HEK293 (cell line): ENCODE results near the gene SCNN1A.

Source experiments
- CTCF ChIA-PET: fragments of 350-600 bp; formaldehyde crosslinking; extraction: SDS; loops from one replicate; lab custom pipeline; 2021; ENCODE audit warnings: antibody characterized with exemption; lab: Yijun Ruan, JAX
- POLR2A ChIA-PET: fragments of 300-600 bp; formaldehyde crosslinking; extraction: SDS; loops from one replicate; lab custom pipeline; 2020; ENCODE audit warnings: antibody characterized with exemption, inconsistent platforms; lab: Yijun Ruan, JAX
- H3K27ac ChIP-seq: fragments of 200-500 bp; sonication (Bioruptor generic); 2 replicates; pipeline ENCODE4 v1.5.1; 2014; ENCODE audit warnings: low read depth, low read length, control low read depth, inconsistent platforms; ENCODE audit errors: extremely low read depth
- H3K36me3 ChIP-seq, 2 experiments: fragments of 200-500 bp in 1 of 2; sonication (Bioruptor generic) in 1 of 2; 1 replicate in 1 of 2; 2 replicates in 1 of 2; pipeline ENCODE4 v1.5.1; 2014 to 2017; ENCODE audit warnings: inconsistent platforms in 2 of 2, low read length in 2 of 2; ENCODE audit not compliant: control insufficient read depth in 2 of 2, insufficient read depth in 1 of 2
- H3K4me1 ChIP-seq: fragments of 200-500 bp; sonication (Bioruptor generic); 2 replicates; pipeline ENCODE4 v1.5.1; 2014; ENCODE audit warnings: mild to moderate bottlenecking, low read length, inconsistent platforms; ENCODE audit not compliant: control insufficient read depth, insufficient read depth
- H3K4me3 ChIP-seq: 2 replicates; pipeline ENCODE4 v1.5.1; 2011; ENCODE audit warnings: low read depth, mild to moderate bottlenecking, control low read depth, low read length, moderate library complexity
- H3K9me3 ChIP-seq: fragments of 200-500 bp; sonication (Bioruptor generic); 2 replicates; pipeline ENCODE4 v1.5.1; 2014; ENCODE audit warnings: low read depth, low read length, inconsistent platforms; ENCODE audit not compliant: control insufficient read depth, insufficient read depth
- EGR2 ChIP-seq: fragments of 450-650 bp; formaldehyde crosslinking; IDR thresholded peaks from 2 replicates; pipeline ENCODE4 v1.5.1; 2016; ENCODE audit warnings: low read depth, missing biosample characterization, missing genetic modification characterization
- GLI2 ChIP-seq: fragments of 450-650 bp; formaldehyde crosslinking; IDR thresholded peaks from 2 replicates; pipeline ENCODE4; 2017; ENCODE audit warnings: missing biosample characterization, missing genetic modification characterization, low read depth, borderline replicate concordance
- INSM2 ChIP-seq: fragments of 450-650 bp; formaldehyde crosslinking; IDR thresholded peaks from 2 replicates; pipeline ENCODE4 v1.5.1; 2016; ENCODE audit warnings: missing biosample characterization, missing genetic modification characterization
- MEIS1 ChIP-seq: sonication (generic); formaldehyde crosslinking; IDR thresholded peaks from 2 replicates; pipeline ENCODE4 v1.8.1; 2022; ENCODE audit warnings: missing genetic modification reagents, mild to moderate bottlenecking, borderline replicate concordance
- PRDM6 ChIP-seq: fragments of 450-650 bp; formaldehyde crosslinking; IDR thresholded peaks from 2 replicates; pipeline ENCODE4 v1.5.1; 2017; ENCODE audit warnings: missing biosample characterization, missing genetic modification characterization
- ZBTB26 ChIP-seq: fragments of 450-650 bp; formaldehyde crosslinking; optimal IDR thresholded peaks from 2 replicates; pipeline ENCODE3; 2016; ENCODE audit warnings: missing biosample characterization, mild to moderate bottlenecking, missing genetic modification characterization
- ZBTB7A ChIP-seq: fragments of 450-650 bp; formaldehyde crosslinking; IDR thresholded peaks from 2 replicates; pipeline ENCODE4 v1.5.1; 2016; ENCODE audit warnings: low read depth, missing biosample characterization, missing genetic modification characterization
- ZFP3 ChIP-seq: fragments of 450-650 bp; formaldehyde crosslinking; IDR thresholded peaks from 2 replicates; pipeline ENCODE4 v1.5.1; 2016; ENCODE audit warnings: low read depth, missing biosample characterization, missing genetic modification characterization
- ZFP37 ChIP-seq: fragments of 450-650 bp; formaldehyde crosslinking; IDR thresholded peaks from 2 replicates; pipeline ENCODE4 v1.5.1; 2016; ENCODE audit warnings: missing biosample characterization, missing genetic modification characterization
- ZNF133 ChIP-seq: fragments of 450-650 bp; formaldehyde crosslinking; IDR thresholded peaks from 2 replicates; pipeline ENCODE4 v1.5.1; 2016; ENCODE audit warnings: missing biosample characterization, missing genetic modification characterization
- ZNF146 ChIP-seq: fragments of 450-650 bp; formaldehyde crosslinking; IDR thresholded peaks from 2 replicates; pipeline ENCODE4 v1.5.1; 2016; ENCODE audit warnings: missing biosample characterization, missing genetic modification characterization
- ZNF148 ChIP-seq: fragments of 450-650 bp; formaldehyde crosslinking; IDR thresholded peaks from 2 replicates; pipeline ENCODE4 v1.5.0; 2017; ENCODE audit warnings: missing biosample characterization, missing genetic modification characterization, borderline replicate concordance
- ZNF184 ChIP-seq: fragments of 450-650 bp; IDR thresholded peaks from 2 replicates; pipeline ENCODE4 v1.5.1; 2018; ENCODE audit warnings: missing biosample characterization, mild to moderate bottlenecking, missing genetic modification characterization
- ZNF248 ChIP-seq: fragments of 450-650 bp; formaldehyde crosslinking; IDR thresholded peaks from 2 replicates; pipeline ENCODE4 v1.5.1; 2017; ENCODE audit warnings: missing biosample characterization, missing genetic modification characterization
- ZNF610 ChIP-seq: fragments of 450-650 bp; formaldehyde crosslinking; IDR thresholded peaks from 2 replicates; pipeline ENCODE4 v1.5.1; 2016; ENCODE audit warnings: missing biosample characterization, missing genetic modification characterization, borderline replicate concordance
- ZNF623 ChIP-seq: fragments of 450-650 bp; formaldehyde crosslinking; IDR thresholded peaks from 2 replicates; pipeline ENCODE4 v1.5.1; 2016; ENCODE audit warnings: missing biosample characterization, missing genetic modification characterization
- ZNF660 ChIP-seq: fragments of 450-650 bp; IDR thresholded peaks from 2 replicates; pipeline ENCODE4 v1.5.1; 2018; ENCODE audit warnings: missing biosample characterization, mild to moderate bottlenecking, missing genetic modification characterization
- ZNF677 ChIP-seq: fragments of 450-650 bp; IDR thresholded peaks from 2 replicates; pipeline ENCODE4 v1.5.0; 2018; ENCODE audit warnings: missing biosample characterization, mild to moderate bottlenecking, missing genetic modification characterization, moderate library complexity
- ZNF791 ChIP-seq: fragments of 450-650 bp; formaldehyde crosslinking; IDR thresholded peaks from 2 replicates; pipeline ENCODE4 v1.5.1; 2016; ENCODE audit warnings: missing biosample characterization, missing genetic modification characterization
- ZNF830 ChIP-seq: fragments of 450-650 bp; IDR thresholded peaks from 2 replicates; pipeline ENCODE4 v1.5.0; 2018; ENCODE audit warnings: missing biosample characterization, missing genetic modification characterization, low read depth, mild to moderate bottlenecking, moderate library complexity

Gene SCNN1A

GRCh38 chr12:6399884-6400644 is 24.7 kb upstream of the SCNN1A start:
- Histone ChIP-seq H3K9me3 (no peaks in the 10 kb centered on the region), H3K36me3 (no peaks in the 10 kb centered on the region), H3K4me3 (no peak overlapping the region), H3K27ac (no peak overlapping the region), H3K4me1 (no peaks in the 10 kb centered on the region)
- ChIA-PET CTCF (interaction anchor here (0.7 to 1.4 kb wide), 2 partner anchors 24 to 65 kb away, joined by 3 to 5 read pairs; no protein-coding TSS in a partner anchor), POLR2A (interaction anchor here (0.5 to 1.1 kb wide), 2 partner anchors 29 to 120 kb away, joined by 3 read pairs; no protein-coding TSS in a partner anchor)
- no peak for TF ChIP-seq EGR2
- peak; percentile 90 for TF ChIP-seq ZNF623 (tag by site-specific recombination)

GRCh38 chr12:6396031-6396430 is 20.7 kb upstream of the SCNN1A start:
- no peak overlapping the region for H3K27ac ChIP-seq
- H3K36me3 ChIP-seq = no peaks in the 10 kb centered on the region
- POLR2A ChIA-PET = no interaction called here
- CTCF ChIA-PET = no interaction called here
- H3K4me3 ChIP-seq = no peak overlapping the region
- H3K9me3 ChIP-seq = no peaks in the 10 kb centered on the region
- TF ChIP-seq ZNF791 (tag by site-specific recombination) (no peak), ZBTB7A (tag by site-specific recombination) (no peak), GLI2 (no peak), MEIS1 (CRISPR knock-in tag) (no peak), INSM2 (no peak), ZNF660 (no peak), ZFP37 (no peak), ZNF184 (tag by site-specific recombination) (no peak), ZNF248 (tag by site-specific recombination) (no peak), PRDM6 (tag by site-specific recombination) (no peak), ZNF133 (no peak), ZNF677 (tag by site-specific recombination) (no peak), ZBTB26 (tag by site-specific recombination) (no peak), ZFP3 (no peak), ZNF610 (tag by site-specific recombination) (no peak), ZNF146 (tag by site-specific recombination) (no peak), ZNF830 (tag by site-specific recombination) (no peak), ZNF148 (no peak)
- no peaks in the 10 kb centered on the region for H3K4me1 ChIP-seq
